IPS-18c (cell line): Measurements from ENCODE around the gene KCNJ13.
"Not testable (repeated sequence)": the region's sequence is repeated elsewhere in the genome, so short reads cannot be mapped to it uniquely, and the experiment has no call there.

ENCODE experiments used
- H3K4me3 ChIP-seq: 2 replicates; pipeline ENCODE4 v1.7.0; 2013; ENCODE audit warnings: low read depth, mild to moderate bottlenecking, low read length, moderate library complexity; ENCODE audit not compliant: insufficient read depth
- H3K9me3 ChIP-seq: one replicate; pipeline ENCODE4 v1.6.1; 2013; ENCODE audit warnings: mild to moderate bottlenecking, low read length, moderate library complexity; ENCODE audit not compliant: control insufficient read depth, insufficient read depth

KCNJ13 gene

GRCh38 chr2:232720056-232720455, 56.3 kb downstream of the KCNJ13 start:
- H3K9me3 ChIP-seq, H3K4me3 ChIP-seq: not testable (repeated sequence)
